ENCODE data around the gene CCT8L2. TPM values are rescaled to one million over a fixed set of nuclear protein-coding genes. Genes with fewer than 3 reads are reported as not detected.
"Not testable (repeated sequence)": the region's sequence is repeated elsewhere in the genome, so short reads cannot be mapped to it uniquely, and the experiment has no call there.

The CCT8L2 gene, protein sequence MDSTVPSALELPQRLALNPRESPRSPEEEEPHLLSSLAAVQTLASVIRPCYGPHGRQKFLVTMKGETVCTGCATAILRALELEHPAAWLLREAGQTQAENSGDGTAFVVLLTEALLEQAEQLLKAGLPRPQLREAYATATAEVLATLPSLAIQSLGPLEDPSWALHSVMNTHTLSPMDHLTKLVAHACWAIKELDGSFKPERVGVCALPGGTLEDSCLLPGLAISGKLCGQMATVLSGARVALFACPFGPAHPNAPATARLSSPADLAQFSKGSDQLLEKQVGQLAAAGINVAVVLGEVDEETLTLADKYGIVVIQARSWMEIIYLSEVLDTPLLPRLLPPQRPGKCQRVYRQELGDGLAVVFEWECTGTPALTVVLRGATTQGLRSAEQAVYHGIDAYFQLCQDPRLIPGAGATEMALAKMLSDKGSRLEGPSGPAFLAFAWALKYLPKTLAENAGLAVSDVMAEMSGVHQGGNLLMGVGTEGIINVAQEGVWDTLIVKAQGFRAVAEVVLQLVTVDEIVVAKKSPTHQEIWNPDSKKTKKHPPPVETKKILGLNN
- not detected in 2 replicates for total RNA-seq
- long read RNA-seq: 0 reads

DNA sequence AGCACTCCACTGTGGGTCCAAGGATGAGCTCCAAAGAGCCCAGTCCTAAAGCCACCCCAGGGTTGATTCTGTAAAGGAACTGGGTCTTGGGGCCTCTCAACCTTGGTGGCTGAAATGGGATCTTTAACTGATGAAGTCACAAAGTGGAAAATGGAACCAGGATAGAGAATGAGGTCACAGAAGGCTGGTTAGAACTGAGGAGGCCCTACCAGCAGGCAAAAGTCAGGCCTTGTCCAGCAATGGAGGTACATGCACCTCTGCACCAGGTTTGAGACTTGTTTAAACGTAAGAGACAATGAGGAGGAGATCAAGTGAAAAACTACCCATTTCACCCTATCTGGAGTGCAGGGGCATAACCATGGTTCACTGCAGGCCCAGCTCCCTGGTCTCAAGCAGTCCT lies at the start of gene CCT8L2:
Gene CCT8L2 (minus strand): TSS at position 101 of the 400 bp plus-strand sequence. CDS start 260 bp downstream, outside the sequence.
- not testable (repeated sequence) for H3K27ac Mint-ChIP-seq (ENCODE audit: unreplicated experiment); H3K4me3 Mint-ChIP-seq (ENCODE audit: unreplicated experiment); H3K27me3 Mint-ChIP-seq (ENCODE audit: unreplicated experiment); DNase-seq (ENCODE audit: extremely low spot score, unreplicated experiment); H3K36me3 Mint-ChIP-seq (ENCODE audit: unreplicated experiment); H3K4me1 Mint-ChIP-seq (ENCODE audit: unreplicated experiment)
- peaks cover 16% of the 10 kb centered on the region for H3K9me3 Mint-ChIP-seq (ENCODE audit: unreplicated experiment)

DNA sequence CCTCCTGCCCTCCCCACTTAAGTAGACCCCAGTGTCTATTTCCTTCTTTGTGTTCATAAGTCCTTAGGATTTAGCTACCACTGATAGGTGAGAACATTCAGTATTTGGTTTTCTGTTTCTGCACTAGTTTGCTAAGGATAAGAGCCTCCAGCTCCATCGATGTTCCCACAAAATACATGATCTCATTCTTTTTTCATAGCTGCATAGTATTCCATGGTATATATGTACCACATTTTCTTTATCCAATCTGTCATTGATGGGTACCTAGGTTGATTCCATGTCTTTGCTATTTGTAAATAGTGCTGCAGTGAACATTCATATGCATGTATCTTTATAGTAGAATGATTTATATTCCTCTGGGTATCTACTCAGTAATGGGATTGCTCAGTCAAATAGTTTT lies 42.8 kb upstream of the CCT8L2 start:
- not testable (repeated sequence) for H3K27me3 Mint-ChIP-seq (ENCODE audit: unreplicated experiment); H3K4me3 Mint-ChIP-seq (ENCODE audit: unreplicated experiment); DNase-seq (ENCODE audit: extremely low spot score, unreplicated experiment); H3K36me3 Mint-ChIP-seq (ENCODE audit: unreplicated experiment); H3K4me1 Mint-ChIP-seq (ENCODE audit: unreplicated experiment); H3K27ac Mint-ChIP-seq (ENCODE audit: unreplicated experiment)
- H3K9me3 Mint-ChIP-seq (ENCODE audit: unreplicated experiment): peaks cover 36% of the 10 kb centered on the region

DNA sequence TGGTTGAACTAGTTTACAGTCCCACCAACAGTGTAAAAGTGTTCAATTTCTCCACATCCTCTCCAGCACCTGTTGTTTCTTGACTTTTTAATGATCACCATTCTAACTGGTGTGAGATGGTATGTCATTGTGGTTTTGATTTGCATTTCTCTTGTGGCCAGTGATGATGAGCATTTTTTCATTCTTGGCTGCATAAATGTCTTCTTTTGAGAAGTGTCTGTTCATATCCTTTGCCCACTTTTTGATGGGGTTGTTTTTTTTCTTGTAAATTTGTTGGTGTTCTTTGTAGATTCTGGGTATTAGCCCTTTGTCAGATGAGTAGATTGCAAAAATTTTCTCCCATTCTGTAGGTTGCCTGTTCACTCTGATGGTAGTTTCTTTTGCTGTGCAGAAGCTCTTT lies 41.5 kb upstream of the CCT8L2 start:
- not testable (repeated sequence) for DNase-seq (ENCODE audit: extremely low spot score, unreplicated experiment); H3K36me3 Mint-ChIP-seq (ENCODE audit: unreplicated experiment); H3K4me1 Mint-ChIP-seq (ENCODE audit: unreplicated experiment); H3K27me3 Mint-ChIP-seq (ENCODE audit: unreplicated experiment); H3K4me3 Mint-ChIP-seq (ENCODE audit: unreplicated experiment); H3K27ac Mint-ChIP-seq (ENCODE audit: unreplicated experiment)
- peaks cover 29% of the 10 kb centered on the region for H3K9me3 Mint-ChIP-seq (ENCODE audit: unreplicated experiment)

DNA sequence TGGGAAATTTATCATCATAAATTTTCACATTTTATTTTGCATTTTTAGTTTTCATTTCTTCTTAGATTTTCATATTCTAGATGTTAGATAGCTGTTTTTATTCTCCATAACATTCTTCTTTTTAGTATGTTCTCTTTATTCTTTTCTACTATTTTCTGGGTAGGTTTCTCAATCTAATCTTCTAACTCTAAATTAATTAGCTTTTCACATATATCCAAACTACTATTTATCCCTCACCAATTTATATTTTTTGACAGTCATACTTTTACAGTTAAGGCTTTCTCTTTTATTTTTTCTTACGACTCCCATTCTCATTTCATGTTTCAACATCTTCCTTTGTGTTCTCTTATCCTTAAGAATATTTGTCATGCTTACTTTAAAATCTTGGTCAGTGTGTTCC lies 35.9 kb upstream of the CCT8L2 start:
- DNase-seq (ENCODE audit: extremely low spot score, unreplicated experiment); H3K27me3 Mint-ChIP-seq (ENCODE audit: unreplicated experiment); H3K4me3 Mint-ChIP-seq (ENCODE audit: unreplicated experiment); H3K27ac Mint-ChIP-seq (ENCODE audit: unreplicated experiment); H3K36me3 Mint-ChIP-seq (ENCODE audit: unreplicated experiment); H3K4me1 Mint-ChIP-seq (ENCODE audit: unreplicated experiment): not testable (repeated sequence)
- H3K9me3 Mint-ChIP-seq (ENCODE audit: unreplicated experiment): peaks cover 36% of the 10 kb centered on the region

DNA sequence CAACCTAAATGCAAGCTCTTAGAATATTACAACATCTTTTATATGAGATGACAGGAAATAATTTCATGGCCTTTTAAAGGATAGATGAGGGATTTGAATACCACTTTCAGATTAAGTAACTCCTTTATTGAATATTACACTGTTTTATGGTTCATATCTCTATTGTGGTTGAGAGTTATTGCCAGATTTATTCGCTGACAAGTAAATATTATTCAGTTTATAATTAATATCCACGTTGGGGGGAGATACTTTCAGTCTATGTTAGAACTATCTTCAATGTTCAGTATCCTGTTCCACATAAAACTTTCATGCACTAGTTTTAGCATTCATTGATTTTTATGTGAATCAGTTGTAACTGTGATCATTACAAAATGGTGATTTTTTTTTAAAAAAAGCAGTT lies 32.4 kb upstream of the CCT8L2 start:
- DNase-seq (ENCODE audit: extremely low spot score, unreplicated experiment); H3K27me3 Mint-ChIP-seq (ENCODE audit: unreplicated experiment); H3K4me1 Mint-ChIP-seq (ENCODE audit: unreplicated experiment); H3K4me3 Mint-ChIP-seq (ENCODE audit: unreplicated experiment); H3K36me3 Mint-ChIP-seq (ENCODE audit: unreplicated experiment); H3K27ac Mint-ChIP-seq (ENCODE audit: unreplicated experiment): not testable (repeated sequence)
- peaks cover 34% of the 10 kb centered on the region for H3K9me3 Mint-ChIP-seq (ENCODE audit: unreplicated experiment)

DNA sequence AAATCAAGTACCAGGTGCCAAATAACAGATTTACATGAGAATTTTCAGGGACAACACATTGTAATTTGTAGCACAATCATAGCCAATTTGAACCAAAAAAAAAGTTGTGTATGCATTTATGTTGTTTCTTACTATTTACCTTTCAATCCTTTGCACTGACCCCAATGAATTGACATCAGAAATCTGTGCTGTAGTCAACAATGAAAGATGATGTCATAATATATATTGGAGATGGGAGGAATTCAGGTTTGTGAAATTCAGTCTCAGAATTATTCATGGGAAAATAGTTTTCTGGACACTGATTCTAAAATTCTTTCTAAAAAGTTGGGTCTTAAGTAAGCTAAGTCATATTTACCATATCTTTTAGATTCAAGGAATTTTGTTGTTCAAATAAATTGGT lies 31.0 kb upstream of the CCT8L2 start:
- not testable (repeated sequence) for H3K36me3 Mint-ChIP-seq (ENCODE audit: unreplicated experiment); H3K27ac Mint-ChIP-seq (ENCODE audit: unreplicated experiment); H3K27me3 Mint-ChIP-seq (ENCODE audit: unreplicated experiment); H3K4me1 Mint-ChIP-seq (ENCODE audit: unreplicated experiment); H3K4me3 Mint-ChIP-seq (ENCODE audit: unreplicated experiment); DNase-seq (ENCODE audit: extremely low spot score, unreplicated experiment)
- H3K9me3 Mint-ChIP-seq (ENCODE audit: unreplicated experiment): peaks cover 30% of the 10 kb centered on the region

DNA sequence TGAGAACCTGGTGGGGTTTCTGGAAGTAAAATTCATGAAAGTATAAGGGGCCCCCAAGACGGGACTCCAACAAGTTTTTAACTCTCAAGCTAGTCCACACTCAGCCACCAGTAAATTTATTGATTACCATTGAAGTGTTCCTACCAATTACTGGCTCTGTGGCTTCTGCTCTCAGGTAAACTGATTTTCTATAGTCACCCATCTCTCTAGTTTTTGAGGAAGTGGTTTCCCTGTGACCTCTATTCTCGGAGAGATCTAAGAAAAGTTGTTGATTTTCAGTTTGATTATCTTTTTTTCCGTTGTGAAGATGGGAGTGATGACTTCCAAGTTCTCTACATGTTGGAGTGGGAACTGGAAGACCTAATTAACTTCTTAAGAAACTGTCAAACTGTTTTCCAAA lies 24.9 kb upstream of the CCT8L2 start:
- not testable (repeated sequence) for H3K36me3 Mint-ChIP-seq (ENCODE audit: unreplicated experiment); H3K27ac Mint-ChIP-seq (ENCODE audit: unreplicated experiment); H3K4me3 Mint-ChIP-seq (ENCODE audit: unreplicated experiment); H3K4me1 Mint-ChIP-seq (ENCODE audit: unreplicated experiment); DNase-seq (ENCODE audit: extremely low spot score, unreplicated experiment); H3K27me3 Mint-ChIP-seq (ENCODE audit: unreplicated experiment)
- H3K9me3 Mint-ChIP-seq (ENCODE audit: unreplicated experiment): peaks cover 32% of the 10 kb centered on the region

DNA sequence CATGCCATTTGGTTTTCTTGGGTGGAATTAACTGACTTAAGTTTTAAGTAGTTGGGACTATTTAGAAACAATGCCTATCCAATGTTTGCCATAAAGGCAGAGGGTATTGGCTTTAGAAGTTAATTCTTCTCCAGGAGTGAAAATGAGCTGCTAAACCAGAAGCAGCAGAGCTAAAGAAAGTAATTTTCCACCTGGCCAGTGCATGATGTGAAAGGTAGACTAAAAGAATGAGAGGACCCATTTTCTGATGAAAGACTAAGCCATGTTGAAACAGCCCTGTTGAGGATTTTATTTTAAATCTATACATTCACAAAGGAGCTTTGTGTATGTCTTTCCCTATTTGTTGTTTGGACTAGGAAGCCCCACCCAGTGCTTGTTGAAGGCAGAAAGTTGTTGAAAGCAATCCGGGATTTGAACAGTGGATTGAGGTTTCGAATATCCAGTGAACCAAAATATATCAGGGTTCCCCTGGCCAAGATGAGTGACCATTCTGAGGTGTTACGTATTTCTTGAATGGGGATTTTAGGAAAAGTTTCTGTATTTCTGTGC lies 23.9 kb upstream of the CCT8L2 start:
- H3K4me1 Mint-ChIP-seq (ENCODE audit: unreplicated experiment); DNase-seq (ENCODE audit: extremely low spot score, unreplicated experiment); H3K27me3 Mint-ChIP-seq (ENCODE audit: unreplicated experiment); H3K27ac Mint-ChIP-seq (ENCODE audit: unreplicated experiment); H3K36me3 Mint-ChIP-seq (ENCODE audit: unreplicated experiment); H3K4me3 Mint-ChIP-seq (ENCODE audit: unreplicated experiment): not testable (repeated sequence)
- H3K9me3 Mint-ChIP-seq (ENCODE audit: unreplicated experiment): peaks cover 34% of the 10 kb centered on the region

DNA sequence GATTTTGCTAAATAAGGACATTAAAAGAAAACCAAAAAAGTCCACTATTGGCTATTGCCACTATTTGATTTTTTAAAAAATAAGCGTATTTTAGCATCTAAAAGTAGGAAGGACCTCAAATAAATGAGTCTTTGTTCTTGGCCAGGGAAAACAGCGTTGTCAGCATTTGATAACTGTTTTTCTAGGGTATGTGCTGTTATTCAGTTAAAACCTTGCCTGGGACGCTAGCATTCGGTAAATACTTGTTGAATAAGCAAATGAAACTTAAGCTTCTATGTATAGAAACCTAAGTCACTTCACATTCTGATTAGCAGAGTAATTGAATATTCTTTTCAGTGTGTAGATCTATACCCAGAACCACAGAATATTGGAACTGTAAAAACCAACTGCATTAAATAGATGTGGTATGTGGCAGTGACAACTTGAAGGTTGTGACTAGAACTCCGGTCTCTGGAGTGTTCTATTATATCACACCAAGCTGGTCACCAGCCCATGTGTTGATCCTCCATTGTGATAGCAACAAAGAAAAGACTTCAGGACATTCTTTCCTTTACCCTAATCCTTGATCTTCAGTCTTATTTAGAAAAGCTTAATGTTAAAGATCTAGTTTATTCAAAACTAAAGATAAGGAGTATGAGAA lies 23.1 kb upstream of the CCT8L2 start:
- H3K27ac Mint-ChIP-seq (ENCODE audit: unreplicated experiment); H3K27me3 Mint-ChIP-seq (ENCODE audit: unreplicated experiment); DNase-seq (ENCODE audit: extremely low spot score, unreplicated experiment); H3K4me1 Mint-ChIP-seq (ENCODE audit: unreplicated experiment); H3K4me3 Mint-ChIP-seq (ENCODE audit: unreplicated experiment); H3K36me3 Mint-ChIP-seq (ENCODE audit: unreplicated experiment): not testable (repeated sequence)
- H3K9me3 Mint-ChIP-seq (ENCODE audit: unreplicated experiment): peaks cover 40% of the 10 kb centered on the region
